NCI-H2227 treated with DMSO at 0.1 percent for 48 hours (cell line): ENCODE results near the gene ELAVL2.

ENCODE experiments used
- DNase-seq: peaks from one replicate; lab custom pipeline; 2025; lab: John Stamatoyannopoulos, UW

ELAVL2 gene

GRCh38 chr9:23769307-23769935 lies 56.6 kb downstream of the ELAVL2 start:
- DNase-seq: no peak

GRCh38 chr9:23768861-23769260 lies 57.2 kb downstream of the ELAVL2 start:
- DNase-seq: no peak

- DNase-seq: no peak
Measured at GRCh38 chr9:23766613-23767012, 59.4 kb downstream of the ELAVL2 start.

- DNase-seq: no peak
Measured at GRCh38 chr9:23765561-23765960, 60.5 kb downstream of the ELAVL2 start.

GRCh38 chr9:23764219-23764618 lies 61.8 kb downstream of the ELAVL2 start:
- no peak for DNase-seq

GRCh38 chr9:23754551-23754950 lies 71.5 kb downstream of the ELAVL2 start:
- DNase-seq: no peak

GRCh38 chr9:23752859-23753258 lies 73.2 kb downstream of the ELAVL2 start:
- no peak for DNase-seq

GRCh38 chr9:23751633-23752032 lies 74.4 kb downstream of the ELAVL2 start:
- no peak for DNase-seq

GRCh38 chr9:23750808-23751207 lies 75.2 kb downstream of the ELAVL2 start:
- DNase-seq: no peak

GRCh38 chr9:23747088-23748075 lies 78.7 kb downstream of the ELAVL2 start:
- DNase-seq: no peak

- DNase-seq: no peak
Measured at GRCh38 chr9:23746317-23746716, 79.7 kb downstream of the ELAVL2 start.

- DNase-seq: no peak
Measured at GRCh38 chr9:23743036-23743435, 83.0 kb downstream of the ELAVL2 start.

GRCh38 chr9:23741351-23741750 lies 84.7 kb downstream of the ELAVL2 start:
- no peak for DNase-seq

GRCh38 chr9:23740531-23740930 lies 85.5 kb downstream of the ELAVL2 start:
- DNase-seq: no peak

- DNase-seq: no peak
Measured at GRCh38 chr9:23739753-23740152, 86.3 kb downstream of the ELAVL2 start.

GRCh38 chr9:23736293-23736692 lies 89.7 kb downstream of the ELAVL2 start:
- DNase-seq: no peak

- DNase-seq: no peak
Measured at GRCh38 chr9:23733495-23734078, 92.5 kb downstream of the ELAVL2 start.

GRCh38 chr9:23731353-23731752 lies 94.7 kb downstream of the ELAVL2 start:
- DNase-seq: no peak

GRCh38 chr9:23730364-23730763 lies 95.7 kb downstream of the ELAVL2 start:
- DNase-seq: no peak

GRCh38 chr9:23728736-23729135 lies 97.3 kb downstream of the ELAVL2 start:
- DNase-seq: no peak

GRCh38 chr9:23725279-23725946 lies 100.6 kb downstream of the ELAVL2 start:
- DNase-seq: no peak

GRCh38 chr9:23723672-23724071 lies 102.4 kb downstream of the ELAVL2 start:
- no peak for DNase-seq
